CD4-positive, alpha-beta T cell (primary cell): ENCODE results near the gene PTPRT. TPM values are rescaled to one million over a fixed set of nuclear protein-coding genes. Genes with fewer than 3 reads are reported as not detected.
"Not testable (repeated sequence)": the region's sequence is repeated elsewhere in the genome, so short reads cannot be mapped to it uniquely, and the experiment has no call there.

Source experiments
- ATAC-seq: fragments of 200-7000 bp; cut with Tn5 transposase; one replicate; pipeline ENCODE4 v1.10.0; 2022; ENCODE audit warnings: mild to moderate bottlenecking; ENCODE audit not compliant: poor library complexity
- CTCF ChIA-PET: fragments of 350-600 bp; sonication (Branson Sonifier 250); formaldehyde crosslinking; loops from one replicate; lab custom pipeline; 2021; ENCODE audit warnings: antibody characterized with exemption, inconsistent platforms; lab: Charles Lee
- POLR2A ChIA-PET: fragments of 350-600 bp; sonication (Branson Sonifier 250); formaldehyde crosslinking; loops from one replicate; lab custom pipeline; 2021; ENCODE audit warnings: antibody characterized with exemption, inconsistent platforms; lab: Charles Lee
- DNase-seq, 14 experiments: peaks; one replicate each; pipeline ENCODE4 v3.0.0-alpha.2; 2013 to 2020; ENCODE audit warnings: mixed read lengths in 2 of 14
- H3K27ac ChIP-seq, 2 donors: one replicate each; pipeline versions ENCODE4 v1.5.1 to v1.7.0; 2013; ENCODE audit warnings: low read length in 2 of 2, low read depth in 1 of 2, mild to moderate bottlenecking in 1 of 2
- H3K27me3 ChIP-seq, 2 experiments: 1 replicate in 1 of 2; 2 replicates in 1 of 2; pipeline versions ENCODE4 v1.6.1 to v1.7.0; 2013; ENCODE audit warnings: low read length in 2 of 2, control low read depth in 1 of 2, mild to moderate bottlenecking in 1 of 2, moderate library complexity in 1 of 2; ENCODE audit not compliant: insufficient read depth in 2 of 2, control insufficient read depth in 1 of 2
- H3K36me3 ChIP-seq: one replicate; pipeline ENCODE4 v1.6.1; 2013; ENCODE audit warnings: low read length, control low read depth; ENCODE audit not compliant: insufficient read depth
- H3K4me1 ChIP-seq: one replicate; pipeline ENCODE4 v1.6.1; 2013; ENCODE audit warnings: low read length, control low read depth; ENCODE audit not compliant: insufficient read depth
- H3K4me3 ChIP-seq: one replicate; pipeline ENCODE4 v1.5.1; 2013; ENCODE audit warnings: mild to moderate bottlenecking, low read length, moderate library complexity
- H3K9me3 ChIP-seq, 2 experiments: 1 replicate in 1 of 2; 2 replicates in 1 of 2; pipeline versions ENCODE4 v1.6.1 to v1.7.0; 2013; ENCODE audit warnings: low read length in 2 of 2, mild to moderate bottlenecking in 2 of 2, control low read depth in 1 of 2, moderate library complexity in 1 of 2; ENCODE audit not compliant: control insufficient read depth in 1 of 2, insufficient read depth in 1 of 2
- H3K27ac Mint-ChIP-seq: one replicate; pipeline ENCODE4 v1.8.0; 2020; ENCODE audit warnings: mixed read lengths
- H3K27me3 Mint-ChIP-seq: one replicate; pipeline ENCODE4 v1.8.0; 2021; ENCODE audit warnings: mixed read lengths
- H3K36me3 Mint-ChIP-seq: one replicate; pipeline ENCODE4 v1.8.0; 2021; ENCODE audit warnings: low read depth, mixed read lengths
- H3K4me1 Mint-ChIP-seq: one replicate; pipeline ENCODE4 v1.8.0; 2021; ENCODE audit warnings: low read depth, mixed read lengths
- H3K4me3 Mint-ChIP-seq: one replicate; pipeline ENCODE4 v1.8.0; 2020; ENCODE audit warnings: mild to moderate bottlenecking, mixed read lengths
- H3K9me3 Mint-ChIP-seq: one replicate; pipeline ENCODE4 v1.8.0; 2020; ENCODE audit warnings: mixed read lengths
- intact Hi-C, 2 experiments: fragments of 100-400 bp; cut with DNase I in 1 of 2; cut with micrococcal nuclease in 1 of 2; formaldehyde crosslinking; loops; one replicate each; pipeline versions ENCODE4 v1.15.1 to v1.9.0; 2023 to 2025; cut with DNase I, micrococcal nuclease
- total RNA-seq, 174 experiments: library from RNA in 2 of 174; stranded (reverse) in 2 of 174; gene quantifications; one replicate each; pipeline ENCODE4 v1.2.3 and lab custom pipeline; 2021 to 2026
- TF ChIP-seq, protein P1 (sequence below): fragments of 200-600 bp; IDR thresholded peaks from one replicate; pipeline ENCODE4 v1.8.0; 2022; ENCODE audit warnings: antibody characterized with exemption, mild to moderate bottlenecking

Gene PTPRT
- total RNA-seq, 2 experiments from 2014 or later = not detected

- intact Hi-C loops = no loop called here
- no peaks in the 10 kb centered on the region for H3K4me1 ChIP-seq
- H3K4me3 ChIP-seq = no peak overlapping the region
- CTCF ChIA-PET = no interaction called here
- H3K36me3 Mint-ChIP-seq = no peaks in the 10 kb centered on the region
- peaks cover 2% of the 10 kb centered on the region for H3K9me3 Mint-ChIP-seq
- no peak overlapping the region for H3K27ac ChIP-seq
- no peak overlapping the region for H3K4me3 Mint-ChIP-seq
- no peaks in the 10 kb centered on the region for H3K27me3 ChIP-seq
- no peak overlapping the region for H3K27ac Mint-ChIP-seq
- TF ChIP-seq, protein P1, sequence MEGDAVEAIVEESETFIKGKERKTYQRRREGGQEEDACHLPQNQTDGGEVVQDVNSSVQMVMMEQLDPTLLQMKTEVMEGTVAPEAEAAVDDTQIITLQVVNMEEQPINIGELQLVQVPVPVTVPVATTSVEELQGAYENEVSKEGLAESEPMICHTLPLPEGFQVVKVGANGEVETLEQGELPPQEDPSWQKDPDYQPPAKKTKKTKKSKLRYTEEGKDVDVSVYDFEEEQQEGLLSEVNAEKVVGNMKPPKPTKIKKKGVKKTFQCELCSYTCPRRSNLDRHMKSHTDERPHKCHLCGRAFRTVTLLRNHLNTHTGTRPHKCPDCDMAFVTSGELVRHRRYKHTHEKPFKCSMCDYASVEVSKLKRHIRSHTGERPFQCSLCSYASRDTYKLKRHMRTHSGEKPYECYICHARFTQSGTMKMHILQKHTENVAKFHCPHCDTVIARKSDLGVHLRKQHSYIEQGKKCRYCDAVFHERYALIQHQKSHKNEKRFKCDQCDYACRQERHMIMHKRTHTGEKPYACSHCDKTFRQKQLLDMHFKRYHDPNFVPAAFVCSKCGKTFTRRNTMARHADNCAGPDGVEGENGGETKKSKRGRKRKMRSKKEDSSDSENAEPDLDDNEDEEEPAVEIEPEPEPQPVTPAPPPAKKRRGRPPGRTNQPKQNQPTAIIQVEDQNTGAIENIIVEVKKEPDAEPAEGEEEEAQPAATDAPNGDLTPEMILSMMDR = no peak
- H3K4me1 Mint-ChIP-seq = no peaks in the 10 kb centered on the region
- ATAC-seq (no peak), DNase-seq (no peak)
- no peaks in the 10 kb centered on the region for H3K36me3 ChIP-seq
- peaks cover 0 to 7% of the 10 kb centered on the region in 2 experiments for H3K9me3 ChIP-seq
- no peaks in the 10 kb centered on the region for H3K27me3 Mint-ChIP-seq
- POLR2A ChIA-PET = no interaction called here
Observed at GRCh38 chr20:42919316-42919715, 270.4 kb downstream of the PTPRT start.

GRCh38 chr20:42915081-42915480, 274.6 kb downstream of the PTPRT start:
- ChIA-PET POLR2A (no interaction called here), CTCF (no interaction called here)
- intact Hi-C loops = no loop called here
- Histone ChIP-seq H3K27me3 (no peaks in the 10 kb centered on the region), H3K36me3 (no peaks in the 10 kb centered on the region), H3K4me3 (no peak overlapping the region), H3K9me3 (peaks cover 0 to 7% of the 10 kb centered on the region in 2 experiments), H3K27ac (no peak overlapping the region), H3K4me1 (no peaks in the 10 kb centered on the region)
- DNase-seq (no peak), ATAC-seq (no peak)
- Mint-ChIP-seq H3K27me3 (no peaks in the 10 kb centered on the region), H3K4me1 (no peaks in the 10 kb centered on the region), H3K4me3 (no peak overlapping the region), H3K36me3 (no peaks in the 10 kb centered on the region), H3K9me3 (peaks cover 2% of the 10 kb centered on the region), H3K27ac (no peak overlapping the region)
- TF ChIP-seq, protein P1 = no peak

DNA sequence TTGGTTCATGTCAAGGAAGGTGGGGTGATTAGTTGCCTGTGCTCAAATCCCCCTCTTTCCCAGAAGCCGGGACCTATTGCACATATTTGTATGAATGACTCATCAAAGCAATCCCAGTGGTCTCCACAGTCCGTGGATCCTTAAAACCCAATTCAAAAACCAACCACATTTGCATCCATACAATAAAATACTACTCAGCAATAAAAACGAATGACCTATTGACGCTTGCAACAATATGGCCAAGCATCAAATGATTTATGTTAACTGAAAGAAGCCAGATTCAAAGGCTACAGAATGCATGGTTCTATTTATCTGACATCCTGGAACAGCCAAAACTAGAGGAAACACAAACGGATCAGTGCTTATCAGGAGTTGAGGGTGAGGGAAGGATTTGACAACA, 275.4 kb downstream of the PTPRT start:
- no peaks in the 10 kb centered on the region for H3K36me3 Mint-ChIP-seq
- H3K9me3 ChIP-seq = peaks cover 0 to 7% of the 10 kb centered on the region in 2 experiments
- intact Hi-C loops = no loop called here
- no peak overlapping the region for H3K27ac Mint-ChIP-seq
- no peak for DNase-seq
- H3K9me3 Mint-ChIP-seq = peaks cover 2% of the 10 kb centered on the region
- H3K27ac ChIP-seq = no peak overlapping the region
- H3K27me3 Mint-ChIP-seq = no peaks in the 10 kb centered on the region
- CTCF ChIA-PET = no interaction called here
- H3K4me3 ChIP-seq = no peak overlapping the region
- H3K4me1 ChIP-seq = no peaks in the 10 kb centered on the region
- no peaks in the 10 kb centered on the region for H3K4me1 Mint-ChIP-seq
- ATAC-seq = no peak
- TF ChIP-seq, protein P1 = no peak
- no peaks in the 10 kb centered on the region for H3K27me3 ChIP-seq
- H3K36me3 ChIP-seq = no peaks in the 10 kb centered on the region
- POLR2A ChIA-PET = no interaction called here
- no peak overlapping the region for H3K4me3 Mint-ChIP-seq

DNA sequence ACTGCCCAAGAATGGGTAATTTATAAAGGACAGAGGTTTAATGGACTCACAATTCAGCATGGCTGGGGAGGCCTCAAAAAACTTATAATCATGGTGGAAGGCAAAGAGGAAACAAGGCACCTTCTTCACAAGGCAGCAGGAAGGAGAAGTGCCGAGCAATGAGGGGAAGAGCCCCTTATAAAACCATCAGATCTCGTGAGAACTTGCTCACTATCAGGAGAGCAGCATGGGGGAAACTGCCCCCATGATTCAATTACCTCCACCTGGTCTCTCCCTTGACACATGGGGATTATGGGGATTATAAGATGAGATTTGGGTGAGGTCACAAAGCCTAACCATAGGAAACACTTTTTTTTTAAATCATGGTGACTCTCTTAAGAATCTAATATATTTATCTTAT, 278.9 kb downstream of the PTPRT start:
- intact Hi-C loops, H3K27me3 ChIP-seq: not testable (repeated sequence)

More for the DNA sequence above, 278.9 kb downstream of the PTPRT start:
- H3K27me3 Mint-ChIP-seq, H3K4me3 Mint-ChIP-seq, CTCF ChIA-PET, H3K4me1 Mint-ChIP-seq, H3K36me3 ChIP-seq, DNase-seq, ATAC-seq, H3K4me1 ChIP-seq, H3K36me3 Mint-ChIP-seq, H3K27ac Mint-ChIP-seq, H3K9me3 Mint-ChIP-seq, POLR2A ChIA-PET, H3K27ac ChIP-seq, H3K4me3 ChIP-seq: not testable (repeated sequence)
- peaks cover 0 to 11% of the 10 kb centered on the region in 2 experiments for H3K9me3 ChIP-seq
